ENCODE measurements around the gene TRMO. TPM values are rescaled to one million over a fixed set of nuclear protein-coding genes. Genes with fewer than 3 reads are reported as not detected.
A peak's percentile ranks its signal among the peaks of the same experiment; 100 is the strongest.

TRMO gene
- total RNA-seq, 3 donors from 2014 or later: 14.9 to 15.3 (median 14.9) TPM

GRCh38 chr9:97891736-97892135, 30.6 kb downstream of the TRMO start:
- intact Hi-C loops (cut with DNase I, micrococcal nuclease): no loop called here
- DNase-seq (no peak), ATAC-seq (no peak)
- no peak for TF ChIP-seq CTCF (IDR thresholded peaks at IDR 0.05)
- Histone ChIP-seq H3K4me3 (no peak overlapping the region), H3K4me1 (ENCODE audit: low read depth) (no peaks in the 10 kb centered on the region), H3K36me3 (ENCODE audit: low read depth) (no peaks in the 10 kb centered on the region), H3K9me3 (no peaks in the 10 kb centered on the region)

DNA sequence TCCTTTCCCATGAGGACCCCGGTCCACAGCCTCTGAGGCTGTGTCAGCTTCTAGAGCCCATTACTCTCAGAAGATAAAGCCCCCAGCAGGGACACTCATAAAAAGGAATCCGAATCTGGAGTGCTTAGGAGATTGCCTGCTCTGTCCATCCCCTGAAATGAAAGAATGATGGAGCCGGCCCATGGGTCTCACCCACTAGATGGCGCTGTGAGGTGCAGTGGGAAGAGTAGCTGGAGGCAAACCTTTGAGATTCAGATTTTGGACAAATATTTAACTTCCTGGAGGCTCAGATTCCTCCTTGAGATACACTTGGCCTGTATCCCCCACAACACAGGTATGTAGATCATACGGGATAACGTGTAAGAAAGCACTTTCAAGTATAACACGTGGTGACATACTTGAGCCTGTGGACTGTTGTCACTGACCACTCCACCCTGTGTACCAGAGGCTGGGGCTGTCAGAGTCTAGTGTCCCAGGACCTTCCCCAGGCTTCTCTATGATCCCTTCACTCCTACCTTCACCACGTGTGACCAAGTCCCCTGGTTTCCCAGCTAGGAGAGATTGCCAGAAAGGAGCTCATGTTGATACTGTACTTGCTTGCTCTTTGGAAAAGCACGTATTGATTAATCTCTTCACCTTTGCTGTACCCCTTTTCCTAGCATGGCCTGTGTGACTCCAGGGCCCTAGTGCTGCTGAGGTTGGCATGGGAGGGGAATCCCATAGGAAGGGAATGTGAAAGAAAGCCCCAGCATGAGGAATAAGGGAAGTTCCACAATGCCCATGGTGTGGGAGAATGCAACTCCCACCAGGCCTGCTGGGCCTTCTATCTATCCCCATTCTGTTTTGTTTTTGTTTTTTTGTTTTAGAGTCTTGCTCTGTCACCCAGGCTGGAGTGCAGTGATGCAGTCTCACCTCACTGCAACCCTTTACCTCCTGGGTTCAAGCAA, 32.1 kb downstream of the TRMO start:
- Histone ChIP-seq H3K4me3 (no peak overlapping the region), H3K9me3 (no peaks in the 10 kb centered on the region), H3K36me3 (ENCODE audit: low read depth) (no peaks in the 10 kb centered on the region), H3K4me1 (ENCODE audit: low read depth) (no peaks in the 10 kb centered on the region)
- intact Hi-C loops (cut with DNase I, micrococcal nuclease): no loop called here
- peak; percentile 66 for ATAC-seq
- peak in 2 of 3 donors; percentile 51 to 61 for DNase-seq
- TF ChIP-seq CTCF (IDR thresholded peaks at IDR 0.05): peak; percentile 75

DNA sequence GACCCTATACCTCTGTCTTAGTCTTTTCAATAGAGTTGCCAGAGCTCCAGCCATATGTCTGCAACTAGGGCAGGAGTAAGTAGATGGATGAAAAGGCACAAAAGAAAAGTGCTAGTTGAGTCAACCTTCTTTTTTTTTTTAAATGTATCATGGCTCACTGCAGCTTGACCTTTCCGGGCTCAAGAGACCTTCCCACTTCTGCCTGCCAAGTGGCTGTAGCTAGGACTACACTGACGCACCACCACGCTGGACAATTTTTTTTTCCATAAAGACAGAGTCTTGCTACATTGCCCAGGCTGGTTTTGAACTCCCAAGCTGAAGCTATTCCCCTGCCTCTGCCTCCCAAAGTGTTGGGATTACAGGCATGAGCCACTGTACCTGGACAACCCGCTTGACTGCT, 42.0 kb downstream of the TRMO start:
- no peaks in the 10 kb centered on the region for H3K4me1 ChIP-seq (ENCODE audit: low read depth)
- H3K4me3 ChIP-seq: no peak overlapping the region
- intact Hi-C loops (cut with DNase I, micrococcal nuclease): no loop called here
- no peaks in the 10 kb centered on the region for H3K9me3 ChIP-seq
- H3K36me3 ChIP-seq (ENCODE audit: low read depth): no peaks in the 10 kb centered on the region
- DNase-seq (no peak), ATAC-seq (no peak)
- no peak for TF ChIP-seq CTCF (IDR thresholded peaks at IDR 0.05)

DNA sequence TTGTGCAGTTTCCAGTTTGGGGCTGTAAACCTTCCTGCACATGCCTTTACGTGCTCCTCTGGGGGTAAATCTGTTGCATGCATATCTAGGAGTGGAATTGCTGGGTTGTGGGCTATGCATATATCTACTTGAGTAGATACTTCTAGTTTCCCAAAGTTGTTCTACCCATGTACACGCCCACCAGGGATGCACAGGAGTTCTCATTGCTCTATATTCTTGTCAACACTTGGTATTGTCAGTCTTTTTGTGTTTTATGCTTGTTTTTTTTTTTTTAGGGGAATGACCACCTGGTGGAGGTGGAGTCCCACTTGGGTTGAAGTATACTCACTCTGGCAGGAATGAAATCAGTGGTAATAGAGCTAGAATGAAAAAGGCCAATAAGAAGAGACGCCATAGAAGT, 46.2 kb downstream of the TRMO start:
- no peaks in the 10 kb centered on the region for H3K36me3 ChIP-seq (ENCODE audit: low read depth)
- H3K4me3 ChIP-seq: no peak overlapping the region
- ATAC-seq (no peak), DNase-seq (no peak)
- H3K4me1 ChIP-seq (ENCODE audit: low read depth): no peaks in the 10 kb centered on the region
- intact Hi-C loops (cut with DNase I, micrococcal nuclease): no loop called here
- H3K9me3 ChIP-seq: no peaks in the 10 kb centered on the region
- no peak for TF ChIP-seq CTCF (IDR thresholded peaks at IDR 0.05)

DNA sequence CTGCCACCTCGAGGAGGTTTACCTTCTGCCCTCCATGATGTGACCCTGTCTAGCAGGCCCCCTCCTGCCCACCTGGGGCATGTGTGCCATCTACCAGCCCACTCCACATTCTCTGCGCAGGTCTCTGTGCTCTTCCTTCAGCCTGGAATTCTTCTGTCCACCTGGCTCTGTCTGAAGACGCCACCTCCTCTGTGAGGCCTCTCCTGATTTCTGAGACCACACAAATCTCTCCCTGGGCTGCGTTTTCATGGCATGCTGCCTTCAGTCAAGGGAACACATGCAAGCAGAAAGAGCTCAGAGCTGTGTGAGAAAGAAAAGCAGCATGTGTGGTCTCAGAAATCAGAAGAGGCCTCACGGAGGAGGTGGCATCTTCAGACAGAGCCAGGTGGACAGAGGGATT, 47.2 kb downstream of the TRMO start:
- TF ChIP-seq CTCF (IDR thresholded peaks at IDR 0.05): no peak
- Histone ChIP-seq H3K9me3 (no peaks in the 10 kb centered on the region), H3K36me3 (ENCODE audit: low read depth) (no peaks in the 10 kb centered on the region), H3K4me1 (ENCODE audit: low read depth) (no peaks in the 10 kb centered on the region), H3K4me3 (no peak overlapping the region)
- intact Hi-C loops (cut with DNase I, micrococcal nuclease): no loop called here
- DNase-seq (no peak), ATAC-seq (no peak)

All from mucosa of descending colon (tissue), 3 donors.